PFSK-1 (cell line): ENCODE data around the gene ATG14.

Source experiments
- FOXP2 ChIP-seq: optimal IDR thresholded peaks from 2 replicates; pipeline ENCODE3; 2011; ENCODE audit warnings: borderline replicate concordance, control low read depth, inconsistent platforms; ENCODE audit not compliant: insufficient read depth; ENCODE audit errors: extremely low read length, extremely low read depth
- POLR2AphosphoS5 ChIP-seq: IDR thresholded peaks from 2 replicates; pipeline ENCODE4 v1.6.1; 2012; ENCODE audit warnings: low read depth, mild to moderate bottlenecking, control low read depth, low read length, moderate library complexity
- SIN3A ChIP-seq: IDR thresholded peaks from 2 replicates; pipeline ENCODE4 v1.6.1; 2012; ENCODE audit warnings: mild to moderate bottlenecking, low read length, moderate library complexity, borderline replicate concordance; ENCODE audit not compliant: insufficient read depth
- TAF1 ChIP-seq: IDR thresholded peaks from 2 replicates; pipeline ENCODE4 v1.6.1; 2012; ENCODE audit warnings: low read length, control low read depth, borderline replicate concordance; ENCODE audit not compliant: insufficient read depth
- TF ChIP-seq, protein P1 (sequence below), 2 experiments: IDR thresholded peaks; 2 replicates each; pipeline versions ENCODE4 v1.6.1 to v1.8.0; 2011 to 2012; ENCODE audit warnings: low read depth in 2 of 2, low read length in 2 of 2, control low read depth in 1 of 2, inconsistent platforms in 1 of 2, mild to moderate bottlenecking in 1 of 2, moderate library complexity in 1 of 2; ENCODE audit not compliant: insufficient read depth in 1 of 2

The ATG14 gene

GRCh38 chr14:55351111-55351510, 60.5 kb downstream of the ATG14 start:
- TF ChIP-seq TAF1 = no peak
- no peak for TF ChIP-seq POLR2AphosphoS5

DNA sequence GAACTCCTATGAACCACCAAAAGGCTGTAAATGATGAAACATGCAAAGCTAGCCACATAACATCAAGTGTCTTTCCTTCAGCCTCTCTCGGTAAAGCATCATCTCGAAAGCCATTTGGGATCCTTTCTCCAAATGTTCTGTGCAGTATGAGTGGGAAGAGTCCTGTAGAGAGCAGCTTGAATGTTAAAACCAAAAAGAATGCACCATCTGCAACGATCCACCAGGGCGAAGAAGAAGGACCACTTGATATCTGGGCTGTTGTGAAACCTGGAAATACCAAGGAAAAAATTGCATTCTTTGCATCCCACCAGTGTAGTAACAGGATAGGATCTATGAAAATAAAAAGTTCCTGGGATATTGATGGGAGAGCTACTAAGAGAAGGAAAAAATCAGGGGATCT, 61.2 kb downstream of the ATG14 start:
- TF ChIP-seq POLR2AphosphoS5 (no peak), TAF1 (no peak), FOXP2 (no peak), SIN3A (no peak)
- TF ChIP-seq, protein P1, sequence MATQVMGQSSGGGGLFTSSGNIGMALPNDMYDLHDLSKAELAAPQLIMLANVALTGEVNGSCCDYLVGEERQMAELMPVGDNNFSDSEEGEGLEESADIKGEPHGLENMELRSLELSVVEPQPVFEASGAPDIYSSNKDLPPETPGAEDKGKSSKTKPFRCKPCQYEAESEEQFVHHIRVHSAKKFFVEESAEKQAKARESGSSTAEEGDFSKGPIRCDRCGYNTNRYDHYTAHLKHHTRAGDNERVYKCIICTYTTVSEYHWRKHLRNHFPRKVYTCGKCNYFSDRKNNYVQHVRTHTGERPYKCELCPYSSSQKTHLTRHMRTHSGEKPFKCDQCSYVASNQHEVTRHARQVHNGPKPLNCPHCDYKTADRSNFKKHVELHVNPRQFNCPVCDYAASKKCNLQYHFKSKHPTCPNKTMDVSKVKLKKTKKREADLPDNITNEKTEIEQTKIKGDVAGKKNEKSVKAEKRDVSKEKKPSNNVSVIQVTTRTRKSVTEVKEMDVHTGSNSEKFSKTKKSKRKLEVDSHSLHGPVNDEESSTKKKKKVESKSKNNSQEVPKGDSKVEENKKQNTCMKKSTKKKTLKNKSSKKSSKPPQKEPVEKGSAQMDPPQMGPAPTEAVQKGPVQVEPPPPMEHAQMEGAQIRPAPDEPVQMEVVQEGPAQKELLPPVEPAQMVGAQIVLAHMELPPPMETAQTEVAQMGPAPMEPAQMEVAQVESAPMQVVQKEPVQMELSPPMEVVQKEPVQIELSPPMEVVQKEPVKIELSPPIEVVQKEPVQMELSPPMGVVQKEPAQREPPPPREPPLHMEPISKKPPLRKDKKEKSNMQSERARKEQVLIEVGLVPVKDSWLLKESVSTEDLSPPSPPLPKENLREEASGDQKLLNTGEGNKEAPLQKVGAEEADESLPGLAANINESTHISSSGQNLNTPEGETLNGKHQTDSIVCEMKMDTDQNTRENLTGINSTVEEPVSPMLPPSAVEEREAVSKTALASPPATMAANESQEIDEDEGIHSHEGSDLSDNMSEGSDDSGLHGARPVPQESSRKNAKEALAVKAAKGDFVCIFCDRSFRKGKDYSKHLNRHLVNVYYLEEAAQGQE (IDR thresholded peaks at IDR 0.05; ENCODE audit: insufficient read depth in 1 of 2, low read depth in 2 of 2, low read length in 2 of 2) = no peak

GRCh38 chr14:55349565-55349964, 62.1 kb downstream of the ATG14 start:
- TF ChIP-seq SIN3A (no peak), POLR2AphosphoS5 (no peak), FOXP2 (no peak), TAF1 (no peak)
- TF ChIP-seq, protein P1 (IDR thresholded peaks at IDR 0.05; ENCODE audit: insufficient read depth in 1 of 2, low read depth in 2 of 2, low read length in 2 of 2) = no peak

GRCh38 chr14:55348766-55349453, 62.7 kb downstream of the ATG14 start:
- TF ChIP-seq FOXP2 = no peak
- TF ChIP-seq, protein P1 (IDR thresholded peaks at IDR 0.05; ENCODE audit: insufficient read depth in 1 of 2, low read depth in 2 of 2, low read length in 2 of 2) = no peak
- no peak for TF ChIP-seq POLR2AphosphoS5
- no peak for TF ChIP-seq TAF1
- TF ChIP-seq SIN3A = no peak

GRCh38 chr14:55347748-55348147, 63.9 kb downstream of the ATG14 start:
- TF ChIP-seq, protein P1 (IDR thresholded peaks at IDR 0.05; ENCODE audit: insufficient read depth in 1 of 2, low read depth in 2 of 2, low read length in 2 of 2) = no peak
- TF ChIP-seq POLR2AphosphoS5 = no peak
- TF ChIP-seq SIN3A = no peak
- no peak for TF ChIP-seq TAF1
- no peak for TF ChIP-seq FOXP2
